ENCODE results near the gene TBX4.

Gene TBX4

GRCh38 chr17:61465550-61466237, 13.5 kb downstream of the TBX4 start:
- H3K27ac ChIP-seq: no peak overlapping the region
- no peak overlapping the region for H3K4me3 ChIP-seq (ENCODE audit: low read depth, low read length)
- TF ChIP-seq CTCF (IDR thresholded peaks at IDR 0.05; ENCODE audit: low read depth, low read length, missing control alignments): no peak
- DNase-seq: no peak
- H3K36me3 ChIP-seq (replicated peaks): no peaks in the 10 kb centered on the region
- in situ Hi-C loops (cut with HindIII; ENCODE audit: low pct_ligation_motif_present, low sequenced_read_pairs): no loop called here
- peaks cover 27% of the 10 kb centered on the region for H3K27me3 ChIP-seq (replicated peaks)

GRCh38 chr17:61466246-61466645, 14.0 kb downstream of the TBX4 start:
- Histone ChIP-seq H3K27me3 (replicated peaks) (peaks cover 22% of the 10 kb centered on the region), H3K36me3 (replicated peaks) (no peaks in the 10 kb centered on the region), H3K27ac (no peak overlapping the region), H3K4me3 (ENCODE audit: low read depth, low read length) (no peak overlapping the region)
- DNase-seq: no peak
- in situ Hi-C loops (cut with HindIII; ENCODE audit: low pct_ligation_motif_present, low sequenced_read_pairs): no loop called here
- TF ChIP-seq CTCF (IDR thresholded peaks at IDR 0.05; ENCODE audit: low read depth, low read length, missing control alignments): no peak

GRCh38 chr17:61467416-61468262, 15.4 kb downstream of the TBX4 start:
- peak; percentile 28 for DNase-seq
- H3K27ac ChIP-seq: no peak overlapping the region
- no peak overlapping the region for H3K4me3 ChIP-seq (ENCODE audit: low read depth, low read length)
- in situ Hi-C loops (cut with HindIII; ENCODE audit: low pct_ligation_motif_present, low sequenced_read_pairs): no loop called here
- TF ChIP-seq CTCF (IDR thresholded peaks at IDR 0.05; ENCODE audit: low read depth, low read length, missing control alignments): no peak
- H3K27me3 ChIP-seq (replicated peaks): peaks cover 9% of the 10 kb centered on the region
- H3K36me3 ChIP-seq (replicated peaks): no peaks in the 10 kb centered on the region

- DNase-seq: no peak
- in situ Hi-C loops (cut with HindIII; ENCODE audit: low pct_ligation_motif_present, low sequenced_read_pairs): no loop called here
- Histone ChIP-seq H3K36me3 (replicated peaks) (no peaks in the 10 kb centered on the region), H3K4me3 (ENCODE audit: low read depth, low read length) (no peak overlapping the region), H3K27ac (no peak overlapping the region), H3K27me3 (replicated peaks) (peaks cover 2% of the 10 kb centered on the region)
- TF ChIP-seq CTCF (IDR thresholded peaks at IDR 0.05; ENCODE audit: low read depth, low read length, missing control alignments): no peak
These were observed 16.2 kb downstream of the TBX4 start for GRCh38 chr17:61468263-61468907.

- H3K36me3 ChIP-seq (replicated peaks): no peaks in the 10 kb centered on the region
- no peak for DNase-seq
- in situ Hi-C loops (cut with HindIII; ENCODE audit: low pct_ligation_motif_present, low sequenced_read_pairs): no loop called here
- no peak for TF ChIP-seq CTCF (IDR thresholded peaks at IDR 0.05; ENCODE audit: low read depth, low read length, missing control alignments)
- H3K27me3 ChIP-seq (replicated peaks): no peaks in the 10 kb centered on the region
- H3K27ac ChIP-seq: no peak overlapping the region
- no peak overlapping the region for H3K4me3 ChIP-seq (ENCODE audit: low read depth, low read length)
These were observed 17.3 kb downstream of the TBX4 start for GRCh38 chr17:61469474-61469873.

Data from brain microvascular endothelial cell (primary cell).